GM12878 (cell line): Measurements from ENCODE around the gene ZFPM1. TPM values are rescaled to one million over a fixed set of nuclear protein-coding genes. Genes with fewer than 3 reads are reported as not detected.

Experiments used
- ATAC-seq: fragments of 200-7000 bp; cut with Tn5 transposase; 3 replicates; pipeline ENCODE4 v1.9.1; 2020; ENCODE audit warnings: mild to moderate bottlenecking, moderate library complexity
- BruUV-seq: library from RNA; stranded (reverse); fragments of 400-500 nt; replicated peaks from 2 replicates; lab custom pipeline; 2021; lab: Mats Ljungman, UMichigan
- CTCF ChIA-PET: fragments of 300-600 bp; sonication (Branson Sonifier 250); formaldehyde crosslinking; extraction: SDS; loops from one replicate; lab custom pipeline; 2021; ENCODE audit warnings: inconsistent platforms; lab: Yijun Ruan, JAX
- POLR2A ChIA-PET: fragments of 350-600 bp; formaldehyde crosslinking; extraction: SDS; loops from one replicate; lab custom pipeline; 2021; ENCODE audit warnings: inconsistent platforms; lab: Charles Lee
- RAD21 ChIA-PET: fragments of 300-600 bp; sonication (Branson Sonifier 250); formaldehyde crosslinking; loops from one replicate; lab custom pipeline; 2023; ENCODE audit warnings: antibody characterized with exemption; ENCODE audit not compliant: unreplicated experiment; lab: Charles Lee
- SMC1A ChIA-PET: fragments of 300-600 bp; sonication (Branson Sonifier 250); formaldehyde crosslinking; loops from one replicate; lab custom pipeline; 2023; ENCODE audit not compliant: unreplicated experiment, uncharacterized antibody; lab: Charles Lee
- DNase-seq: peaks from one replicate; pipeline ENCODE4 v3.0.0-alpha.2; 2011; ENCODE audit warnings: low read depth, low spot score
- FAIRE-seq: peaks from 3 replicates; lab custom pipeline; 2011; peaks lifted over from hg19 to GRCh38; lab: Jason Lieb, UNC
- H2AFZ ChIP-seq: 2 replicates; pipeline ENCODE4 v1.6.0; 2011; ENCODE audit warnings: low read depth, low read length, control low read depth; ENCODE audit not compliant: control insufficient read depth
- H3K27ac ChIP-seq: 2 replicates; pipeline ENCODE4 v1.5.1; 2011; ENCODE audit warnings: control low read depth; ENCODE audit not compliant: control insufficient read depth, insufficient read depth
- H3K27me3 ChIP-seq, 2 experiments: replicated peaks in 1 of 2; 2 replicates each; pipeline versions ENCODE4 v1.6.0 to v1.6.1; 2011; ENCODE audit warnings: low read length in 1 of 2; ENCODE audit not compliant: control insufficient read depth in 2 of 2, insufficient read depth in 2 of 2
- H3K36me3 ChIP-seq, 2 experiments: 2 replicates each; pipeline ENCODE4 v1.5.1; 2011; ENCODE audit warnings: low read length in 1 of 2; ENCODE audit not compliant: control insufficient read depth in 2 of 2, insufficient read depth in 2 of 2
- H3K4me1 ChIP-seq: 2 replicates; pipeline ENCODE4 v1.6.1; 2011; ENCODE audit warnings: mild to moderate bottlenecking, low read length, moderate library complexity, mixed read lengths; ENCODE audit not compliant: control insufficient read depth, insufficient read depth
- H3K4me2 ChIP-seq: 2 replicates; pipeline ENCODE4 v1.6.0; 2011; ENCODE audit warnings: control low read depth; ENCODE audit not compliant: control insufficient read depth, insufficient read depth
- H3K4me3 ChIP-seq: fragments of 200-600 bp; sonication (generic); 2 replicates; pipeline ENCODE4 v1.5.1; 2016
- H3K79me2 ChIP-seq: 2 replicates; pipeline ENCODE4 v1.6.0; 2011; ENCODE audit warnings: low read length; ENCODE audit not compliant: control insufficient read depth, insufficient read depth
- H3K9ac ChIP-seq: 2 replicates; pipeline ENCODE4 v1.8.0; 2011; ENCODE audit warnings: low read length, control low read depth, mixed read lengths; ENCODE audit not compliant: control insufficient read depth, insufficient read depth
- H3K9me3 ChIP-seq: replicated peaks from 3 replicates; pipeline ENCODE4 v1.5.1; 2011; ENCODE audit warnings: mild to moderate bottlenecking, low read length; ENCODE audit not compliant: control insufficient read depth, insufficient read depth
- H4K20me1 ChIP-seq: 2 replicates; pipeline ENCODE4 v1.6.0; 2011; ENCODE audit not compliant: control insufficient read depth, insufficient read depth
- ATF3 ChIP-seq: IDR thresholded peaks from 2 replicates; pipeline ENCODE4 v1.6.1; 2011; ENCODE audit warnings: low read depth, mild to moderate bottlenecking, low read length, moderate library complexity, borderline replicate concordance; ENCODE audit errors: extremely low read depth
- CEBPB ChIP-seq, 2 experiments: fragments of 150-350 bp in 1 of 2; IDR thresholded peaks; 2 replicates each; pipeline ENCODE4 v1.6.1; 2012 to 2014; ENCODE audit warnings: low read depth in 2 of 2, low read length in 2 of 2, borderline replicate concordance in 1 of 2, inconsistent platforms in 1 of 2
- EZH2 ChIP-seq: IDR thresholded peaks from 2 replicates; pipeline ENCODE4 v1.6.1; 2012; ENCODE audit warnings: low read depth, mild to moderate bottlenecking, control low read depth, inconsistent platforms, low read length, borderline replicate concordance; ENCODE audit not compliant: control insufficient read depth
- GATAD2B ChIP-seq: fragments of 450-650 bp; conservative IDR thresholded peaks from 2 replicates; pipeline ENCODE4 v1.6.1; 2017; ENCODE audit warnings: low read depth, mild to moderate bottlenecking, moderate library complexity
- NBN ChIP-seq: fragments of 450-650 bp; IDR thresholded peaks from 2 replicates; pipeline ENCODE4 v1.6.1; 2016
- NR2F1 ChIP-seq: fragments of 450-650 bp; conservative IDR thresholded peaks from 2 replicates; pipeline ENCODE4 v1.6.1; 2017; ENCODE audit warnings: mild to moderate bottlenecking
- SMAD5 ChIP-seq: IDR thresholded peaks from 2 replicates; pipeline ENCODE4 v1.6.1; 2016; ENCODE audit warnings: antibody characterized with exemption, low read depth
- ZSCAN29 ChIP-seq: fragments of 450-650 bp; IDR thresholded peaks from 2 replicates; pipeline ENCODE4 v1.6.1; 2017; ENCODE audit warnings: mild to moderate bottlenecking, moderate library complexity
- WGBS: methylation state at CpG from one replicate; pipeline ENCODE4 v1.1.6; 2016; ENCODE audit warnings: low lambda C conversion rate; ENCODE audit not compliant: insufficient replicate concordance, insufficient coverage; ENCODE audit errors: missing lambda C conversion rate; 5-methylcytosine and 5-hydroxymethylcytosine counted together
- in situ Hi-C: fragments of 300-500 bp; cut with MboI; formaldehyde crosslinking; loops from 9 replicates; pipeline ENCODE4 v1.14.3; 2018; ENCODE audit warnings: mixed read lengths
- intact Hi-C: fragments of 100-400 bp; cut with micrococcal nuclease; formaldehyde crosslinking; loops from one replicate; pipeline ENCODE4 v1.14.2; 2022; ENCODE audit not compliant: unreplicated experiment
- polyA plus RNA-seq, 11 experiments: library from polyadenylated mRNA; depleted of rRNA in 4 of 11; unstranded in 6 of 11; stranded (reverse) in 5 of 11; fragments of >200 nt; fragmentation: Nextera tagmentation in 4 of 11; fragmentation: Illumina TruSeq in 1 of 11; extraction: Ambion mirVana in 4 of 11; extraction: Trizol in 1 of 11; gene quantifications; 1 replicate in 1 of 11; 2 replicates in 10 of 11; pipeline versions ENCODE4 v1.2.1 to v1.2.3, GENCODE V29; 2011 to 2016; ENCODE audit warnings: inconsistent platforms in 2 of 11, missing spikeins in 2 of 11, low read depth in 1 of 11
- total RNA-seq, 4 experiments: library from RNA; depleted of rRNA in 3 of 4; stranded (reverse); fragments of >200 nt in 3 of 4; fragmentation: Illumina TruSeq in 1 of 4; extraction: Trizol in 1 of 4; gene quantifications; 2 replicates each; pipeline versions ENCODE4 v1.2.1 to v1.2.3, GENCODE V29; 2013 to 2021
- TF ChIP-seq, protein P1 (sequence below): fragments of 150-350 bp; IDR thresholded peaks from 2 replicates; pipeline ENCODE4 v1.6.1; 2014; ENCODE audit warnings: mild to moderate bottlenecking, low read depth, low read length
- TF ChIP-seq, protein P2 (sequence below): IDR thresholded peaks from 2 replicates; pipeline ENCODE4 v1.6.1; 2012; ENCODE audit warnings: low read depth, low read length, improper control_type of control experiment
- TF ChIP-seq, protein P3 (sequence below): fragments of 450-650 bp; IDR thresholded peaks from 2 replicates; pipeline ENCODE4 v1.6.1; 2017; ENCODE audit warnings: mild to moderate bottlenecking, low read depth, inconsistent platforms; ENCODE audit not compliant: poor library complexity, severe bottlenecking

Gene ZFPM1
- total and polyA plus RNA-seq, 10 of the 15 experiments (the other 5 are each of a cell fraction or from before 2014, with no cell fraction given): 0.02 to 5.1 (median 0.30) TPM

DNA sequence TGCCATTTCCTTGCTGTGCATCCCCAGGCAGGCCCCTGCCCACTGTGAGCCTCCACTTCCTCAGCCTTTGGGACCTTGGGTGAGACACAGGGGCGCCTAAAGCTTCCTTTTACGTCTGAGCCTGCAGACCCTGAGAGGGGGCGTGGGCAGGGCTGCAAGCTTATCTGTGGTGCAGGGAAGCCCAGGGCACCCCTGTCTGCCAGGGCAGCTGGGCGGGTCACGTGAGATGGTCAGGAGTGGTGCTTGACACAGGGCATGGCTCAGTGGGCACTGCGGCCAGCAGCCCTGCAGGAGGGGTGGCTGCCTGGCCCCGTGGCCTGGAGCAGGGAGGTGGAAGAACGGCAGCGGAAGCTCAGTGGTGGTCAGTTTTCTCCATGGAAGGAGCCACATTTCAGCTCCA is 62.3 kb downstream of the ZFPM1 start:
- CTCF ChIA-PET: no interaction called here
- H3K27ac ChIP-seq: no peak overlapping the region
- no peaks in the 10 kb centered on the region for H3K9me3 ChIP-seq
- H2AFZ ChIP-seq: no peak overlapping the region
- H3K9ac ChIP-seq: no peak overlapping the region
- no TSS peak for BruUV-seq
- no peak for ATAC-seq
- WGBS: 41% methylated on average over 9 of the region's 9 CpGs
- no peak overlapping the region for H3K4me3 ChIP-seq
- H3K4me2 ChIP-seq: no peak overlapping the region
- no peaks in the 10 kb centered on the region for H3K4me1 ChIP-seq
- TF ChIP-seq SMAD5 (no peak), NR2F1 (no peak), CEBPB (IDR thresholded peaks at IDR 0.05; ENCODE audit: borderline replicate concordance in 1 of 2, low read depth in 2 of 2, low read length in 2 of 2) (no peak), ZSCAN29 (no peak), GATAD2B (no peak), NBN (no peak), ATF3 (no peak), EZH2 (no peak)
- TF ChIP-seq, protein P1, sequence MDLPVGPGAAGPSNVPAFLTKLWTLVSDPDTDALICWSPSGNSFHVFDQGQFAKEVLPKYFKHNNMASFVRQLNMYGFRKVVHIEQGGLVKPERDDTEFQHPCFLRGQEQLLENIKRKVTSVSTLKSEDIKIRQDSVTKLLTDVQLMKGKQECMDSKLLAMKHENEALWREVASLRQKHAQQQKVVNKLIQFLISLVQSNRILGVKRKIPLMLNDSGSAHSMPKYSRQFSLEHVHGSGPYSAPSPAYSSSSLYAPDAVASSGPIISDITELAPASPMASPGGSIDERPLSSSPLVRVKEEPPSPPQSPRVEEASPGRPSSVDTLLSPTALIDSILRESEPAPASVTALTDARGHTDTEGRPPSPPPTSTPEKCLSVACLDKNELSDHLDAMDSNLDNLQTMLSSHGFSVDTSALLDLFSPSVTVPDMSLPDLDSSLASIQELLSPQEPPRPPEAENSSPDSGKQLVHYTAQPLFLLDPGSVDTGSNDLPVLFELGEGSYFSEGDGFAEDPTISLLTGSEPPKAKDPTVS: no peak
- TF ChIP-seq, protein P2, sequence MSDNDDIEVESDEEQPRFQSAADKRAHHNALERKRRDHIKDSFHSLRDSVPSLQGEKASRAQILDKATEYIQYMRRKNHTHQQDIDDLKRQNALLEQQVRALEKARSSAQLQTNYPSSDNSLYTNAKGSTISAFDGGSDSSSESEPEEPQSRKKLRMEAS: no peak
- TF ChIP-seq, protein P3, sequence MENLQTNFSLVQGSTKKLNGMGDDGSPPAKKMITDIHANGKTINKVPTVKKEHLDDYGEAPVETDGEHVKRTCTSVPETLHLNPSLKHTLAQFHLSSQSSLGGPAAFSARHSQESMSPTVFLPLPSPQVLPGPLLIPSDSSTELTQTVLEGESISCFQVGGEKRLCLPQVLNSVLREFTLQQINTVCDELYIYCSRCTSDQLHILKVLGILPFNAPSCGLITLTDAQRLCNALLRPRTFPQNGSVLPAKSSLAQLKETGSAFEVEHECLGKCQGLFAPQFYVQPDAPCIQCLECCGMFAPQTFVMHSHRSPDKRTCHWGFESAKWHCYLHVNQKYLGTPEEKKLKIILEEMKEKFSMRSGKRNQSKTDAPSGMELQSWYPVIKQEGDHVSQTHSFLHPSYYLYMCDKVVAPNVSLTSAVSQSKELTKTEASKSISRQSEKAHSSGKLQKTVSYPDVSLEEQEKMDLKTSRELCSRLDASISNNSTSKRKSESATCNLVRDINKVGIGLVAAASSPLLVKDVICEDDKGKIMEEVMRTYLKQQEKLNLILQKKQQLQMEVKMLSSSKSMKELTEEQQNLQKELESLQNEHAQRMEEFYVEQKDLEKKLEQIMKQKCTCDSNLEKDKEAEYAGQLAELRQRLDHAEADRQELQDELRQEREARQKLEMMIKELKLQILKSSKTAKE: no peak
- TF ChIP-seq, all 136 proteins: peak for 0
- Histone ChIP-seq H3K79me2 (no peaks in the 10 kb centered on the region), H3K36me3 (no peaks in the 10 kb centered on the region), H3K27me3 (no peaks in the 10 kb centered on the region), H4K20me1 (no peaks in the 10 kb centered on the region)
- ChIA-PET POLR2A (no interaction called here), SMC1A (no interaction called here), RAD21 (no interaction called here)
- intact Hi-C loops: no loop called here
- in situ Hi-C loops: no loop called here
- no peak for DNase-seq
- FAIRE-seq: no peak
